ENCODE results near the gene RPS6KC1. TPM values are rescaled to one million over a fixed set of nuclear protein-coding genes. Genes with fewer than 3 reads are reported as not detected.

The RPS6KC1 gene
- total RNA-seq, 1 donor from 2014 or later: 19.9 TPM

- no peaks in the 10 kb centered on the region for H3K9me3 Mint-ChIP-seq (ENCODE audit: unreplicated experiment)
- no peak for TF ChIP-seq CTCF (IDR thresholded peaks at IDR 0.05; ENCODE audit: unreplicated experiment)
- no peak for DNase-seq (ENCODE audit: low spot score)
- H3K27me3 Mint-ChIP-seq (ENCODE audit: unreplicated experiment): no peaks in the 10 kb centered on the region
- H3K4me1 Mint-ChIP-seq (ENCODE audit: unreplicated experiment): peaks cover 11% of the 10 kb centered on the region
- no peaks in the 10 kb centered on the region for H3K36me3 Mint-ChIP-seq (ENCODE audit: low read depth, unreplicated experiment)
- no peak overlapping the region for H3K4me3 Mint-ChIP-seq (ENCODE audit: unreplicated experiment)
- no peak overlapping the region for H3K27ac Mint-ChIP-seq (ENCODE audit: unreplicated experiment)
Observed at GRCh38 chr1:213061263-213061662, 10.2 kb downstream of the RPS6KC1 start.

DNA sequence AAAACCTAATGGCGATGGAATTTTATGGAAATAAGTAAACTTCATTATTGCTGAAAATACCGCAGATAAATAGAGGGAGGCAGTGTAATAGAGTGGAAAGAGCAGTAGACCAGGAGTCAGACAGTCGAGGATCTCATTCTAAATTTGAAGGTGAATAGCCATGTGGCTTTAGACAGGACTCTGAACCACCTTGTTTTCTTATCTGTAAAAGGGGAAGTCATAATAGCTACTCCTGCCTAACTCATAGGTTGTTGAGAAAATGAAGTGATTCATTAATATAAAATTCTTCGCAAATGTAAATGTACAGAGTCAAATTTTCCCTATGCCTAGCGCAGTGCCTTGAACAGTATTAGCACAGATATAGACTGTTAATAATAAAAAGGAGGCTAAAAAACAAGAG lies 14.8 kb downstream of the RPS6KC1 start:
- Mint-ChIP-seq H3K4me1 (ENCODE audit: unreplicated experiment) (peaks cover 31% of the 10 kb centered on the region), H3K36me3 (ENCODE audit: low read depth, unreplicated experiment) (no peaks in the 10 kb centered on the region), H3K4me3 (ENCODE audit: unreplicated experiment) (no peak overlapping the region), H3K27ac (ENCODE audit: unreplicated experiment) (peak overlapping the region; percentile 11), H3K27me3 (ENCODE audit: unreplicated experiment) (no peaks in the 10 kb centered on the region), H3K9me3 (ENCODE audit: unreplicated experiment) (no peaks in the 10 kb centered on the region)
- no peak for TF ChIP-seq CTCF (IDR thresholded peaks at IDR 0.05; ENCODE audit: unreplicated experiment)
- DNase-seq (ENCODE audit: low spot score): no peak

- peaks cover 31% of the 10 kb centered on the region for H3K4me1 Mint-ChIP-seq (ENCODE audit: unreplicated experiment)
- H3K4me3 Mint-ChIP-seq (ENCODE audit: unreplicated experiment): no peak overlapping the region
- H3K36me3 Mint-ChIP-seq (ENCODE audit: low read depth, unreplicated experiment): no peaks in the 10 kb centered on the region
- no peak for DNase-seq (ENCODE audit: low spot score)
- no peak overlapping the region for H3K27ac Mint-ChIP-seq (ENCODE audit: unreplicated experiment)
- no peak for TF ChIP-seq CTCF (IDR thresholded peaks at IDR 0.05; ENCODE audit: unreplicated experiment)
- no peaks in the 10 kb centered on the region for H3K9me3 Mint-ChIP-seq (ENCODE audit: unreplicated experiment)
- no peaks in the 10 kb centered on the region for H3K27me3 Mint-ChIP-seq (ENCODE audit: unreplicated experiment)
Observed at GRCh38 chr1:213066363-213066762, 15.3 kb downstream of the RPS6KC1 start.

GRCh38 chr1:213067352-213067751 lies 16.3 kb downstream of the RPS6KC1 start:
- no peaks in the 10 kb centered on the region for H3K36me3 Mint-ChIP-seq (ENCODE audit: low read depth, unreplicated experiment)
- no peak overlapping the region for H3K4me3 Mint-ChIP-seq (ENCODE audit: unreplicated experiment)
- DNase-seq (ENCODE audit: low spot score): no peak
- H3K27ac Mint-ChIP-seq (ENCODE audit: unreplicated experiment): no peak overlapping the region
- TF ChIP-seq CTCF (IDR thresholded peaks at IDR 0.05; ENCODE audit: unreplicated experiment): no peak
- H3K4me1 Mint-ChIP-seq (ENCODE audit: unreplicated experiment): peaks cover 31% of the 10 kb centered on the region
- H3K27me3 Mint-ChIP-seq (ENCODE audit: unreplicated experiment): no peaks in the 10 kb centered on the region
- H3K9me3 Mint-ChIP-seq (ENCODE audit: unreplicated experiment): no peaks in the 10 kb centered on the region

DNA sequence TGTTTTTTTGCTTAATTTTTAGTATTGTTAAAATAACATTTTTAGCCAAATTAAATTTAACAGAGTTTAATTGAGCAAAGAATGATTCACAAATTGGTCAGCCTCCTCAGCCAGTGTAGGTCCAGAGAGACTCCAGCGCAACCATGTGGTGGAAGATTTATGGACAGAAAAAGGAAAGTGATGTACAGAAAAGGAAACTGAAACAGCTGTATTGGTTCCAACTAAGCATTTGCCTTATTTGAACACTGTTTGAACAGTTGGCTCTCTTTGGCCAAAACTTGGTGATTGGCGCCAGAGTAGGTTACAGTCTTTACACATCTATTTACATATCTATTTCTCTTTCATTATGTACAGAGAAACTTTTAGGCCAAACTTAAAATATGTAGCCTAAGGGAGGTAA lies 19.4 kb downstream of the RPS6KC1 start:
- H3K27me3 Mint-ChIP-seq (ENCODE audit: unreplicated experiment): no peaks in the 10 kb centered on the region
- peaks cover 29% of the 10 kb centered on the region for H3K4me1 Mint-ChIP-seq (ENCODE audit: unreplicated experiment)
- no peak for DNase-seq (ENCODE audit: low spot score)
- no peak overlapping the region for H3K4me3 Mint-ChIP-seq (ENCODE audit: unreplicated experiment)
- no peaks in the 10 kb centered on the region for H3K36me3 Mint-ChIP-seq (ENCODE audit: low read depth, unreplicated experiment)
- no peak for TF ChIP-seq CTCF (IDR thresholded peaks at IDR 0.05; ENCODE audit: unreplicated experiment)
- no peaks in the 10 kb centered on the region for H3K9me3 Mint-ChIP-seq (ENCODE audit: unreplicated experiment)
- no peak overlapping the region for H3K27ac Mint-ChIP-seq (ENCODE audit: unreplicated experiment)

Data from endothelial cell (in vitro differentiated cells).